ENCODE data around the gene SNX22.
"Not testable (repeated sequence)": the region's sequence is repeated elsewhere in the genome, so short reads cannot be mapped to it uniquely, and the experiment has no call there.

SNX22 gene

DNA sequence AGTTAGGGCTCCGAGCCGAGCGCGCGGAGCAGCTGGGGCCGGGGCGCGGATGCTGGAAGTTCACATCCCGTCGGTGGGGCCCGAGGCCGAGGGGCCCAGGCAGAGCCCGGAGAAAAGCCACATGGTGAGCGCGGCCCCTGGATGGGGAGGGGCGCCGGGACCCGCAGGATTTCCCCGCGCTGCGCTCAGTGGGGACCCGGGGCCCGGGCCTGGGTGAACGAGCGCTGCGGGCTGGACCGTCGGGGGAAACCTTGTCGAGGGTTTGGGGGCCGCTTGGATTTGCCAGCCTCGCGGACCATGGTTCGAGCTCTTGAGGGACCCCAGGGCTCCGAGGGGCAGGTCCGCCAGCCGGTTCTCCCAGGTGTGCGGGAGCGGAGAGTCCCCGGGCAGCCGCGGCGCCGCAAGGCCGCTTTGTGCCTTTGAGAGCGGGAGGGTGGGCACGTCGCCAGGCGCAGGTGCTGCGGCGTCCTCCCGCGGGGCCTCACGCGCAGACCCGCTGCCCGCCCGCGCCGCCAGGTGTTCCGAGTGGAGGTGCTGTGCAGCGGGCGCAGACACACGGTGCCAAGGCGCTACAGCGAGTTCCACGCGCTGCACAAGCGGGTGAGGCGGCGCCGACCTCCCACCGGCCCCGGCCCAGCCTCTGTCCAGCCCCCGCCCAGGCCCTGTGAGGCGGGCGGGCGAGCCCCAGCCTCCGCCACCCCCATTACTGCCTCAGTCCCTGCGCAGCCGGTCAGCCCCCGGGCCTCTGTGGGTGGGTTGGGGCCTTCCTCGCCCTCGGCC is at the start of gene SNX22:
TSS of gene SNX22 (plus strand) at position 5 of the 780 bp plus-strand sequence. CDS start at position 50, 45 bp downstream.
- DNase-seq (ENCODE audit: low read depth) = no peak

DNA sequence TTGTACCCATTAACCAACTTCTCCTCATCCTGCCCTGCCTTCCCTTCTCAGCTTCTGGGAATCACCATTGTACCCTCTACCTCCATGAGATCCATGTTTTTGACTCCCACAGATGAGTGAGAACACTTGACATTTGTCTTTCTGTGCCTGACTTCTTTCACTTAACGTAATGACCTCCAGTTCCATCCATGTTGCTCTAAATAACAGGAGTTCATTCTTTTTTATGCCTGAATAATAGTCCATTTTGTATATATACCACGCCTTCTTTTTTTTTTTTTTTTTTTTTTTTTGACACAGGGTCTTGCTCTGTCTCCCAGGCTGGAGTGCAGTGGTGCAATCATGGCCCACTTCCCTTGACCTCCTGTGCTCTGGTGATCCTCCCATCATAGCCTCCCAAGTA is 49.0 kb upstream of the SNX22 start:
- DNase-seq (ENCODE audit: low read depth) = no peak

- no peak for DNase-seq (ENCODE audit: low read depth)
Measured at GRCh38 chr15:64105113-64105704, 46.3 kb upstream of the SNX22 start.

DNA sequence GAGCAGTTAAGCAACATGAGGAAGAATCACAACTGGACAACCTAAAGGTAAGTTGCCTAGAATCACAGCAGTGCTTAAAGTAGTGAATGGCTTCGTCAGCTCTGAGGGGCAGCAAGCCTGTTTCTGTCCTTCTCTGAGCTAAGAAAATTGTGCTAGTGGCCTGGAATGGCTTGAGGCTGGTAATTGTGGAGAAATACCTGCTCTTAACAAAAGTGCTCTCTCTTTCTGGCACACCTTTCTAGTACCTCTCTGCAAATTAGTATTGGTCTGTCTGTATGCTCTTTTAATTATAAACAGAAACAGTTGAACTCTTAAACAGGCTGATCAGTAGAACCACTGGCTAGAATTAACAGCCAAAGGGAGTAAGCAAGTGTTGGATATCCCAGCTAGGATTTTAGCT is 44.2 kb upstream of the SNX22 start:
- DNase-seq (ENCODE audit: low read depth) = no peak

DNA sequence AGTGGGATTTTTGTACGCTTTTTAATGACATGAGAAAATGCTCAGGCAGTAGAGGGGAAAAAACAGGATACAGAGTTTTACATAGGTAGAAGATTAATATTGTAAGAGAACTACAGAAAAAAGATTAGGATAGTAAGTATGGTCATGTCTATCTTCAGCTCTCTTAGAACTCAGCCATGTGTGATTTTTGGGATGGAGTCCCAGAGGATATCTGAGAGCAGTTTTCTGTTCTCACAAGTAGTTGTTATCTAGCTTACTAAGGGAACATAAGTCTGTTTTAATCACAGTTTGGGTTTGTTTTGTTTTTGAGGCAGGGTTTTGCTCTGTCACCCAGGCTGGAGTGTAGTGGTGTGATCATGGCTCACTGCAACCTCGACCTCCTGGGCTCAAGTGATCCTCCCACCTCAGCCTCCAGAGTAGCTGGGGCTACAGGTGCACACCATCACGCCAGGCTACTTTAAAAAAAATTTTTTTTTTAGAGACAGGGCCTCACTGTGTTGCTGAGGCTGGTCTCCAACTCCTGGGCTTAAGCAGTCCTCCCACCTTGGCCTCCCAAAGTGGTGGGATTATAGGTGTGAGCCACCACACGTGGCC is 41.3 kb upstream of the SNX22 start:
- DNase-seq (ENCODE audit: low read depth) = not testable (repeated sequence)

GRCh38 chr15:64110950-64111678 is 40.4 kb upstream of the SNX22 start:
- no peak for DNase-seq (ENCODE audit: low read depth)

DNA sequence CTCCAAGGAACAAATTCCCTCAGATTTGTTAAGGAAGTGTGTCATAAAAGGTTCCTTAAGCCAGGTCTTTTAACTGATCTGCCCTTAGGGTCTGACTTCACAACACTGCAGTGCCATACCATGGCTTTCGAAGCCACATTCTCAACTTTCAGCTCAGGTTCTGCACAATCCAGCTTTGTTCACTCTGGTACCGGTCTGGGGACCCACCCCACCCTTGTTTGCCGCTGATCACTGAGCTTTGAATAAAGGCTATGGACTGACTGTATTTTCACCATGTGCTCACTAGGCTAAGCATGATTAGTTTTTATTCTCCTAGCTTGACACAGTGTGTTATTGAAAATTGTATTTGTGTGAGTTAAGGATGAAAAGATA is 39.9 kb upstream of the SNX22 start:
- no peak for DNase-seq (ENCODE audit: low read depth)

DNA sequence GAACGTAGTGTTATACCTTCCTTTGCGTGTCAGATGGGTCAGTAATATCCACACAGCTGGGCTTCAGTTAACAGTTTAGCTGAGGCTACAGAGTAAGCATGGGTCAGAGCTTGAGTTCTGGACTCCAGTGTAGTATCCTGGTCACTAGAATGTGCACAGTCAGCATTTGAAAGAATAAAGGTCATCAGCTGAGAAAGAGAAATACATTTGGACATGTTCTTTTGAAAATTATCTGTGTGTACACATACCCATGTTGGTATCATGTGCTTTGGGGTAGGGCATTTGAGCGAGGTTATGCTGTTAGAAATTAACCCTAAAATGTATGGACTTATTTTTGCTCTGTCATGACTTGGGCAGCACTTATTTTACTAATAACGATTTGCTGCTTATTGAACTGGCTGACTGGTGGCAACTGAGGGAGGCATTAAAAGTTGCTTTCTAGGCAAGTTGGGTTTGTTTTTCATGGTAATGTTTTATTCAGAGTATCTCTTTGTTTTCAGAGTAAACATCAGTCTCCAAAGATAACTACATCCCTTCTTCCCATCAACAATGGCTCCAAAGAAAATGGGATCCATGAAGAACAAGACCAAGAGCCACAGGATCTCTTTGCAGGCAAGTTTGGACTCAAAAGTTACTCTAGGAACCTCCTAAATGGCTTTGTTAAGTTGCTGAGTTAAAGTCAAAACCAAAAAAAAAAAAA is 39.3 kb upstream of the SNX22 start:
- DNase-seq (ENCODE audit: low read depth) = no peak

DNA sequence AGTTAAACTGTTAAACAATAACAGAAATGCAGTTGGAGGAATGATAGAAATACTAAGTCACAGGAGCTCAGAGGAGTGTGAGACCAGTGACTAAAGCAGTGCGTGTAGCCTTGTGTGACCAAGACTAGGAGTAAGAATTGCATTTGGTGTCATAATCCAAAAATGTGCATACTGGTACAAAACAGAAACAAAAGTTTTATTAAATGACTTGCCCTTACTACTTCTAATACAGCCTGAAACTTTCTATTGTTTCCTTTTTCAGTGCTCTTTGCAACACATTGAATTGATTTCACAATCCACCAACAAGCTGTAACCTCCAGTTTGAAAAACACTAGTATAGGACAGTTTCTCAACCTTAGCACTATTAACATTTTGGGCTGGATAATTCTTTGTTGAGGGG is 38.6 kb upstream of the SNX22 start:
- DNase-seq (ENCODE audit: low read depth) = no peak

DNA sequence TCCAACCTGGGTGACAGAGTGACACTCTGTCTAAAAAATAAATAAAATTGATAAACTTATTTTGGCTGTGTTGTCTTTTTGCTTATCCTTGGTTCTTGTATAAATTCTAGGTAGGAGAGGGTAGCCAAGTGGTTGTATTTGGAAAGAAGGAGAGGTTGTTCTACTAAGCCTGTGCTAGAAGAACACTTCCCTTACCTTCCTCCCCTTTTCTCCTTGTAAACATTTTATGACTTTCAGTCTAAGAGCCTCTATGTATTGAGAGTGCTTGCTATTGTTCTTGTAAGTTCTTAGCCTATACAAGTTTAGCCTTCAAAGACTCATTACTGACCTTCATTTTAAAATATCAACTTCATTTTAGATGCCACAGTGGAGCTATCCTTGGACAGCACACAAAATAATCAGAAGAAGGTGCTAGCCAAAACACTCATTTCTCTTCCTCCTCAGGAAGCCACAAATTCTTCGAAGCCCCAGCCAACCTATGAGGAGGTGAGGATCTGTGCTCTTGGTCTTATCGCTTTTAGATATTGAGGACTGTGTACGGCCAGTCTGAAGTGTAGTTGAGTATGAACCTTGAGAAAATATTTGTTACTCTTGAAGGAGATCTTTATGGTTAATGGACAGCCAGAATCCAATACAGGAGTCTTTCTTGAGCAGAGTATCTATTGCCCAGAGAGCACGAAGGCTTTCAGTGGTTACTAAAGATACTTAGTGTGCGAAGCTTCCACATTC is 33.6 kb upstream of the SNX22 start:
- DNase-seq (ENCODE audit: low read depth) = no peak

DNA sequence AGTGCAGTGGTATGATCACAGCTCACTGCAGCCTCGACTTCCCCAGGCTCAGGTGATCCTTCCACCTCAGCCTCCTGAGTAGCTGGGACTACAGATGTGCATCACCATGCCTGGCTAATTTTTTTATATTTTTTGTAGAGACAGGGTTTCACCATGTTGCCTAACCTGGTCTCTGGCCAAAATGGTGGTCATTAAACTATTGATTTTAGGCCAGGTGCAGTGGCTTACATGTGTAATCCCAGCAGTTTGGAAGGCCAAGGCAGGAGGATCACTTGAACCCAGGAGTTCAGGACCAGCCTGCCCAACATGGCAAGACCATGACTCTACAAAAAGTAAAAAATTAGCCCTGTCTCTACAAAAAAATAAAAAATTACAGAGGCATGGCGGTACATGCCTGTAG is 31.2 kb upstream of the SNX22 start:
- not testable (repeated sequence) for DNase-seq (ENCODE audit: low read depth)

DNA sequence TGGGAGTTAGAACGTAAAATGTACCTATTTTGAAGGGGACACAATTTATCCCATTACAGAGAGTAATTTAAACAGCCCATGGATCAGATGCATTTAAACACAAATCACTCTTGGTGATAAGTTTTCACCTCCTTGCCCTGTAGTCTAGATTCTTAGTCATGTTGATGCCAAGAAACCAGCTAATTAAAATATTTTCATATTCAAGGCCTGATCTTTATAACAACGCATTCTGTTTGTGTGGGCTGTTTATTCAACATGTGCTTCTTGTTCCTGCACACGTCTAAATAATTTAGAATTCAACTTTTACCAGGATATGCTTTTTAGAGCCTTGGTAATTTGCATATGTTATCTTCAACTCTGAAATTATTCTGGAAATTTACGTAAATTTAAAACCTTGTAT is 29.9 kb upstream of the SNX22 start:
- no peak for DNase-seq (ENCODE audit: low read depth)

DNA sequence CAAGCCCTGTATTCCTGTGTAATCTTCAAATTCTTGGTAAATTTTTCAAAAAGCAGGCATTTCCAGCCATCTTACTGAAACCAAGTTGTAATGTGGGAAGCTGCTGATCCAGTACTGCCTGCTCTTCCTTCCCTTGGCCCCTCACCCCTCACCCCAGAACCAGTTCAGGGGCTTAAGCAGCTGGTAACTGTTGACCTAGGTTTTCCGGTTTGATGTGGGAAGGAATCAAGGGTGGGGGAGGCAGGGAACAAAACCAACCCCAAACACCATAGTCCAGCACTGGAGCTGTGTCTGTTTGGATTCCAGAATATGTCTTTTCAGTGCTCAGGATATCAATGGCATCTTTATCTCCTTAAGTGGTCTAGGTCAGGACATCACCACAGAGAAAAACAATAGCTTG is 29.1 kb upstream of the SNX22 start:
- no peak for DNase-seq (ENCODE audit: low read depth)

- DNase-seq (ENCODE audit: low read depth) = no peak
Measured at GRCh38 chr15:64122936-64123351, 28.6 kb upstream of the SNX22 start.

GRCh38 chr15:64125978-64126377 is 25.6 kb upstream of the SNX22 start:
- DNase-seq (ENCODE audit: low read depth) = no peak

DNA sequence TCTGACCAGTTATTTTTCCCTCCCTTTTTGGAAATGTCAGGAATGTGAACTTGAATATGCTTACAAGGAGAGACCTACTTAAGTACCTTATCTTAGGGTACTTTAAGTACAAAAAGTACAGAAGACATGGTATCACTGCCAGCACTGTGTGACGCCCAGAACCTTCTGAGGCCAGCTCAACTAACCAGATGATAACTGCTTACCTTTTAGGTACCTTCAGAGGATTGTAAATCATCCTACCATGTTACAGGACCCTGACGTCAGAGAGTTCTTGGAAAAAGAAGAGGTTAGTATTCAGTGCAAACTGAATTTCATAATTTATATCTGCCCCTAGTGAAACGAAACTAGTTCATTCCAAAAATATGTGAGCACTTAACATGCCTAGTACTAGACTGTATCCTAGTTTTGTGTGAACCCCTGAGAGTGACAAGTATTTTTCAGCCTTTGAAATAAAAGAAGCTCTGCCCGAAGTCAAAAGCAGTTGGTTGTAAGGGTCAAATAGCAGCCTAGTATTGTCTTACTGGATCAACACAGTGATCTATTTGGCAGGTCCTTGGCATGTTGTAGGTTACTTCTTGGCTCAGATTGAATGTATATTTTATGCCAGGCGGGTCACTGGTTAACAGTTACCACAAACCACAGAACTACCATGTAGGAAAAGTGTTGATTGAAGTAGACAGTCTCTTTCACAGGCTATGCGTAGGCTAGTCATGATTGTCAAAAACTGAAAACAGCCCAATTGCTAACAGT is 23.8 kb upstream of the SNX22 start:
- no peak for DNase-seq (ENCODE audit: low read depth)

DNA sequence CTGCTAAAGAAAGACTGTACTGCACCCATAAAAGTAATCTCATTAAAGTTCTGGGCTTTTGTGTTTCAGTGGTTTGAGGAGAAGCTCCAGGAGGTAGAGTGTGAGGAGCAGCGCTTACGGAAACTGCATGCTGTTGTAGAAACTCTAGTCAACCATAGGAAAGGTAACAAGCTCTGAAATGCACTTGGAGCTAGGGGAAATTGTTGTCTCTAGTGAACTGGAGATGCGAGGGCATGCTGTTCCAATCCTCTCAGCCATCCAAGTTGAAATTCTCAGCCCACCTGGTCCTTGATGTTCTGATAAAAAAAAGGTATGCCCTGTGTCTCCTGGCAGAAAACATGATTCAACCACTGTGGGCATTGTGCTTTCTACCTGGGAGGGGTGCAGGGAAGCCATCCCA is 21.4 kb upstream of the SNX22 start:
- DNase-seq (ENCODE audit: low read depth) = no peak

DNA sequence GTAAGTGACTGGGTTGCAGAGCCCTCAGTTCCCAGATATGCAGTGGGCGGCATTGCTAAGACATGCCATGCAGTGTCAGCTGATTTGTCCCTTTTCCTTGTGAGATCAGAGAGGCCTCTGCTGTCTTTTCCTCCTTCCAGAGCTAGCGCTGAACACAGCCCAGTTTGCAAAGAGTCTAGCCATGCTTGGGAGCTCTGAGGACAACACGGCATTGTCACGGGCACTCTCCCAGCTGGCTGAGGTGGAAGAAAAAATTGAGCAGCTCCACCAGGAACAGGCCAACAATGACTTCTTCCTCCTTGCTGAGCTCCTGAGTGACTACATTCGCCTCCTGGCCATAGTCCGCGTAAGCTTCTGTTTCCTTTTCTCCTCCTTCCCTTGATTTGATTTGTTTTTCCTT is 20.0 kb upstream of the SNX22 start:
- DNase-seq (ENCODE audit: low read depth) = no peak

- DNase-seq (ENCODE audit: low read depth) = no peak
Measured at GRCh38 chr15:64132217-64132616, 19.3 kb upstream of the SNX22 start.

- DNase-seq (ENCODE audit: low read depth) = no peak
Measured at GRCh38 chr15:64133623-64134344, 17.7 kb upstream of the SNX22 start.
